A673 (cell line): ENCODE data around the gene THPO. TPM values are rescaled to one million over a fixed set of nuclear protein-coding genes. Genes with fewer than 3 reads are reported as not detected.

ENCODE experiments used
- BruUV-seq: library from RNA; stranded (reverse); fragments of 400-500 nt; replicated peaks from 2 replicates; lab custom pipeline; 2021; lab: Mats Ljungman, UMichigan
- CTCF ChIA-PET: fragments of 300-600 bp; sonication (Branson Sonifier 250); formaldehyde crosslinking; loops from one replicate; lab custom pipeline; 2022; ENCODE audit warnings: antibody characterized with exemption; lab: Charles Lee
- POLR2A ChIA-PET: fragments of 300-600 bp; sonication (Branson Sonifier 250); formaldehyde crosslinking; loops from one replicate; lab custom pipeline; 2022; ENCODE audit warnings: antibody characterized with exemption; ENCODE audit not compliant: low non-redundant PET; lab: Charles Lee
- DNase-seq: peaks from one replicate; pipeline ENCODE4 v3.0.0-alpha.2; 2015; ENCODE audit warnings: low spot score
- H3K27ac ChIP-seq: fragments of 200-600 bp; sonication (generic); 2 replicates; pipeline ENCODE4 v1.5.1; 2016; ENCODE audit warnings: mixed run types, low read depth, mild to moderate bottlenecking, mixed read lengths, antibody characterized with exemption, low read length; ENCODE audit not compliant: poor library complexity, severe bottlenecking
- H3K27me3 ChIP-seq: fragments of 200-600 bp; sonication (generic); replicated peaks from 2 replicates; pipeline ENCODE4 v1.6.1; 2017; ENCODE audit warnings: mixed run types, low read depth, mild to moderate bottlenecking, mixed read lengths, antibody characterized with exemption, low read length; ENCODE audit not compliant: insufficient read depth, poor library complexity
- H3K36me3 ChIP-seq: fragments of 200-600 bp; sonication (generic); 2 replicates; pipeline ENCODE4 v1.6.1; 2016; ENCODE audit warnings: mixed run types, mild to moderate bottlenecking, mixed read lengths, antibody characterized with exemption, low read length; ENCODE audit not compliant: insufficient read depth, poor library complexity, severe bottlenecking
- H3K4me1 ChIP-seq: fragments of 200-600 bp; sonication (generic); 2 replicates; pipeline ENCODE4 v1.6.1; 2017; ENCODE audit warnings: mixed run types, mild to moderate bottlenecking, mixed read lengths, antibody characterized with exemption, low read length; ENCODE audit not compliant: insufficient read depth, poor library complexity, severe bottlenecking
- H3K4me3 ChIP-seq: fragments of 200-600 bp; sonication (generic); 2 replicates; pipeline ENCODE4 v1.5.1; 2016; ENCODE audit warnings: low read depth, mixed run types, mild to moderate bottlenecking, mixed read lengths, low read length; ENCODE audit not compliant: poor library complexity, severe bottlenecking
- H3K9me3 ChIP-seq: fragments of 200-600 bp; sonication (generic); 2 replicates; pipeline ENCODE4 v1.6.1; 2016; ENCODE audit warnings: mixed run types, low read depth, mild to moderate bottlenecking, mixed read lengths, antibody characterized with exemption, low read length; ENCODE audit not compliant: poor library complexity, severe bottlenecking
- EZH2 ChIP-seq: fragments of 200-600 bp; sonication (generic); IDR thresholded peaks from 2 replicates; pipeline ENCODE4 v1.6.1; 2017; ENCODE audit warnings: borderline replicate concordance, low read depth, mild to moderate bottlenecking, mixed read lengths, antibody characterized with exemption, low read length; ENCODE audit not compliant: poor library complexity, severe bottlenecking
- intact Hi-C: fragments of 100-400 bp; cut with micrococcal nuclease; formaldehyde crosslinking; loops from one replicate; pipeline ENCODE4 v1.10.0; 2022; ENCODE audit not compliant: unreplicated experiment
- total RNA-seq: library from RNA; stranded (reverse); gene quantifications from 2 replicates; pipeline ENCODE4 v1.2.3, GENCODE V29; 2021
- TF ChIP-seq, protein P1 (sequence below): fragments of 300-800, 200-600 bp; sonication (generic); conservative IDR thresholded peaks from 2 replicates; pipeline ENCODE4 v1.5.1; 2017; ENCODE audit warnings: low read depth, mild to moderate bottlenecking, antibody characterized with exemption, low read length, moderate library complexity, mixed read lengths

Gene THPO
- total RNA-seq, 1 experiment from 2014 or later, result not detected

DNA sequence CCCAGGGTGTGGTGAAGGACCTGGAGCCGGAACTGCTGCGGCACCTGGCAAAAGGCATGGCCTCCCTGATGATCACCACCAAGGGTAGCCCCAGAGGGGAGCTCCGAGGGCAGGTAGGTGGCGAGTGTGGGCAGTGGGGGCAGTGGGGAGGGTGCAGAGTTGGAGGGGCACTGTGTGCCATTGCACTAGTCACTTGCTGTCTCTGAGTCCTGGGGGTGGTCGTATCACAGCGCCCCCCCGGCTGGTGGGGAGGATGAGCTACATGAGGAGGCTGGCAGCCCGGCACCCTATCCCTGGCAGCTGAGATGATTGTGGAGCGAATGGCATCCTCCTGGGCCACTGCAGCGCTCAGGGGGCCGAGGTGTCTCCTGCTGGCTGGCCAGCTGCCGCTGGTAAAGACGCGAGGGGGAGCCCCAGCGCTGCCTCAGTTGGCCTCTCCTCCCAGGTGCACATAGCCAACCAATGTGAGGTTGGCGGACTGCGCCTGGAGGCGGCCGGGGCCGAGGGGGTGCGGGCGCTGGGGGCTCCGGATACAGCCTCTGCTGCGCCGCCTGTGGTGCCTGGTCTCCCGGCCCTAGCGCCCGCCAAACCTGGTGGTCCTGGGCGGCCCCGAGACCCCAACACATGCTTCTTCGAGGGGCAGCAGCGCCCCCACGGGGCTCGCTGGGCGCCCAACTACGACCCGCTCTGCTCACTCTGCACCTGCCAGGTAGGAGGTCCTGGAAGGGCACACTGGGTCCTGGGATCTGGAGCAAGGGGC lies 8.2 kb upstream of the THPO start:
- Histone ChIP-seq H3K27me3 (peaks cover 10% of the 10 kb centered on the region), H3K4me3 (no peak overlapping the region), H3K27ac (no peak overlapping the region), H3K4me1 (no peaks in the 10 kb centered on the region), H3K9me3 (no peaks in the 10 kb centered on the region), H3K36me3 (no peaks in the 10 kb centered on the region)
- POLR2A ChIA-PET, result no interaction called here
- TF ChIP-seq, protein P1, sequence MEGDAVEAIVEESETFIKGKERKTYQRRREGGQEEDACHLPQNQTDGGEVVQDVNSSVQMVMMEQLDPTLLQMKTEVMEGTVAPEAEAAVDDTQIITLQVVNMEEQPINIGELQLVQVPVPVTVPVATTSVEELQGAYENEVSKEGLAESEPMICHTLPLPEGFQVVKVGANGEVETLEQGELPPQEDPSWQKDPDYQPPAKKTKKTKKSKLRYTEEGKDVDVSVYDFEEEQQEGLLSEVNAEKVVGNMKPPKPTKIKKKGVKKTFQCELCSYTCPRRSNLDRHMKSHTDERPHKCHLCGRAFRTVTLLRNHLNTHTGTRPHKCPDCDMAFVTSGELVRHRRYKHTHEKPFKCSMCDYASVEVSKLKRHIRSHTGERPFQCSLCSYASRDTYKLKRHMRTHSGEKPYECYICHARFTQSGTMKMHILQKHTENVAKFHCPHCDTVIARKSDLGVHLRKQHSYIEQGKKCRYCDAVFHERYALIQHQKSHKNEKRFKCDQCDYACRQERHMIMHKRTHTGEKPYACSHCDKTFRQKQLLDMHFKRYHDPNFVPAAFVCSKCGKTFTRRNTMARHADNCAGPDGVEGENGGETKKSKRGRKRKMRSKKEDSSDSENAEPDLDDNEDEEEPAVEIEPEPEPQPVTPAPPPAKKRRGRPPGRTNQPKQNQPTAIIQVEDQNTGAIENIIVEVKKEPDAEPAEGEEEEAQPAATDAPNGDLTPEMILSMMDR, result no peak
- no peak for TF ChIP-seq EZH2
- intact Hi-C loops, result no loop called here
- BruUV-seq, result no TSS peak
- no peak for DNase-seq
- CTCF ChIA-PET, result interaction anchor here (0.6 kb wide), 1 partner anchor 15 kb away, joined by 6 read pairs; no protein-coding TSS in a partner anchor

DNA sequence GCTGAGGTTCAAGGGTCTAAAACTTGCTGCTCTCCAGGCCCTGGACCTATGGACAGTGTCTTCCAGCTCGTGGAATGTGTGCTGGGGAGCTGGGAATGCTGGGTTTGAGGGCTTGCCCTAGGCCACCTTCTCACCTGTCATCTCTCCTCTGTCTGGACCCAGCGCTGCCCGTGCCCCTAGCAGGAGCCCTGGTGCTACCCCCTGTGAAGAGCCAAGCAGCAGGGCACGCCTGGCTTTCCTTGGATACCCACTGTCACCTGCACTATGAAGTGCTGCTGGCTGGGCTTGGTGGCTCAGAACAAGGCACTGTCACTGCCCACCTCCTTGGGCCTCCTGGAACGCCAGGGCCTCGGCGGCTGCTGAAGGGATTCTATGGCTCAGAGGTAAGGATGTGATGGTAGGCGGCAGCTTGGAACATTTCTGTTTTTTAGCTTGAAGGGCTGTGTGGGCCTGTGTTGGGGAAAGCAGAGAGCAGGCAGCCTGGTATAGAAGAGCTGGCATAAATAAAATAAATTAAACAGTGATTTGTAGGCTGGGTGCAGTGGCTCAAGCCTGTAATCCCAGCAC lies 6.9 kb upstream of the THPO start:
- TF ChIP-seq, protein P1, result no peak
- no peak for TF ChIP-seq EZH2
- no TSS peak for BruUV-seq
- POLR2A ChIA-PET, result no interaction called here
- Histone ChIP-seq H3K27ac (no peak overlapping the region), H3K27me3 (peaks cover 18% of the 10 kb centered on the region), H3K4me3 (no peak overlapping the region), H3K9me3 (no peaks in the 10 kb centered on the region), H3K36me3 (no peaks in the 10 kb centered on the region), H3K4me1 (peaks cover 4% of the 10 kb centered on the region)
- CTCF ChIA-PET, result no interaction called here
- DNase-seq, result no peak
- intact Hi-C loops, result no loop called here

DNA sequence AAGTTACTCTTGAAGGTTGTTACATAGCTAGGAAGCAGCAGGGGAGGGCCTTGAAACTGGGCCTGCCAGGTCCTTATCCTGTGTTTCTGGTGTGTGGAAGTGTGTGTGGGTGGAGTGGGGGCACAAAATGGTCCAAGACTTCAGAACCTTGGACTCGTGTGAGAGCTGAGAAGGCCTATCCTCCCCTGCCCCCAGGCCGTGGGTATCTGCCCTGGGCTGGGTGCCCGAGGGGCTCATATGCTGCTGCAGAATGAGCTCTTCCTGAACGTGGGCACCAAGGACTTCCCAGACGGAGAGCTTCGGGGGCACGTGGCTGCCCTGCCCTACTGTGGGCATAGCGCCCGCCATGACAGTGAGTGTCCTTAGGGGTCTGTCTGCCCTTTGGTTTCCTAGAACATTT lies 6.3 kb upstream of the THPO start:
- peaks cover 20% of the 10 kb centered on the region for H3K27me3 ChIP-seq
- H3K9me3 ChIP-seq, result no peaks in the 10 kb centered on the region
- H3K4me1 ChIP-seq, result peaks cover 4% of the 10 kb centered on the region
- no peaks in the 10 kb centered on the region for H3K36me3 ChIP-seq
- no peak overlapping the region for H3K4me3 ChIP-seq
- CTCF ChIA-PET, result no interaction called here
- no peak overlapping the region for H3K27ac ChIP-seq
- no peak for TF ChIP-seq EZH2
- TF ChIP-seq, protein P1, result no peak
- intact Hi-C loops, result no loop called here
- POLR2A ChIA-PET, result no interaction called here
- BruUV-seq, result no TSS peak
- DNase-seq, result no peak
